ENCODE results near the gene CABP2.

The CABP2 gene

DNA sequence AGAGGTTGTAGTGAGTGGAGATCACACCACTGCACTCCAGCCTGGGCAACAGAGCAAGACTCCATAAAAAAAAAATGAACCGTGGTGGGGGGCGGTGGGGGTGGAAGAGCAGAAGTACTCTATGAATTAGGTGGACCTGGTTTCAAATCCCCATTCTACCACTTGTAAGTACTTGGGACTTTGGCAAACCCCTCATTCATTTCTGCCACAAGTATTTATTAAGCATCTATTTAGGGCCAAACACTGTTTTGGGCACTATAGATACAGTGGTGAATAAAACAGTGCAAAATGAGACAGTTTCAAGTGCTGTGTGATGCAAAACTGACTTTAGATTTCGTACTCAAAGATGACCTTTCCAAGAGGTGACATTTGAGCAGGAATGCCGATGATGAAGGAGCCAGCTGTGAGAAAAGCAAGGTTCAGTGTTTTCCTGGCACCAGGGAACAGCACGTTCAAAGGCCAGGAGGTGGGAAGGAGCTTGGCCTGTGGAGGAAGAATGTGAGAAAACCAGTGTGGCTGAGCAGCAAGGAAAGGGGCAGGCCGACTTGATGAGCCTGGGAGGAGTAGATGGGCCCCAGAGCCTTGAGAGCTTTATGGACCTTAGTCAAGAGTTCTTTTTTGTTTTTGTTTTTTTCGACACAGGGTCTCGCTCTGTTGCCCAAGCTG is 52.8 kb downstream of the CABP2 start:
- DNase-seq (ENCODE audit: low read depth), result no peak
- TF ChIP-seq CTCF (IDR thresholded peaks at IDR 0.05; ENCODE audit: control insufficient read depth, insufficient read depth, low read depth, low read length, missing control alignments), result no peak

DNA sequence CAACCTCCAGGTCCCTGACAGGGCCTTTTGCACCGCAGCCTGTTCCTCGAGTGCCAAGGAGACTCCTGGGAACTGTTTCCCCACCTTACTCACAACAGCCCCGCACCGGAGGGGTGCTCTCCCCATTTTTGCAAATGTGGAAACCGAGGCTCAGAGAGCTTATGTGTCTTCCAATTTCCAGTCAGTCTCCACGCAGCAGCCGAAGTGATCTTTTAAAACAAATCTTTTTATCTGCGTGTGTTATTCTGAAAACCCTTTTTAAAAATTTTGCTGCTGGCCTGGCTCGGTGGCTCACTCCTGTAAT is 53.8 kb downstream of the CABP2 start:
- no peak for DNase-seq (ENCODE audit: low read depth)
- TF ChIP-seq CTCF (IDR thresholded peaks at IDR 0.05; ENCODE audit: control insufficient read depth, insufficient read depth, low read depth, low read length, missing control alignments), result no peak

More for the DNA sequence above, 52.8 kb downstream of the CABP2 start:
- no peak overlapping the region for H3K4me3 ChIP-seq (ENCODE audit: control insufficient read depth, low read depth, low read length)

More for the DNA sequence above, 53.8 kb downstream of the CABP2 start:
- peak overlapping the region; percentile 87 for H3K4me3 ChIP-seq (ENCODE audit: control insufficient read depth, low read depth, low read length)
